HS-27A (cell line): ENCODE results near the gene TMEM207.
"Not testable (repeated sequence)": the region's sequence is repeated elsewhere in the genome, so short reads cannot be mapped to it uniquely, and the experiment has no call there.

ENCODE experiments used
- DNase-seq: peaks from one replicate; pipeline ENCODE4 v3.0.0-alpha.2; 2012; ENCODE audit warnings: low read depth, missing footprints

The TMEM207 gene

GRCh38 chr3:190449801-190450200, at the start of gene TMEM207:
TMEM207 (minus strand) TSS chr3:190449901; CDS start chr3:190449809, 92 bp downstream.
- no peak for DNase-seq

- no peak for DNase-seq
Measured at GRCh38 chr3:190499122-190499521, 49.4 kb upstream of the TMEM207 start.

- DNase-seq: no peak
Measured at GRCh38 chr3:190498293-190498692, 48.6 kb upstream of the TMEM207 start.

GRCh38 chr3:190497811-190498210, 48.1 kb upstream of the TMEM207 start:
- no peak for DNase-seq

GRCh38 chr3:190496859-190497258, 47.2 kb upstream of the TMEM207 start:
- DNase-seq: no peak

GRCh38 chr3:190495796-190496195, 46.1 kb upstream of the TMEM207 start:
- no peak for DNase-seq

- DNase-seq: no peak
Measured at GRCh38 chr3:190495354-190495753, 45.7 kb upstream of the TMEM207 start.

- DNase-seq: no peak
Measured at GRCh38 chr3:190494907-190495306, 45.2 kb upstream of the TMEM207 start.

GRCh38 chr3:190492966-190493365, 43.3 kb upstream of the TMEM207 start:
- no peak for DNase-seq

GRCh38 chr3:190492129-190492528, 42.4 kb upstream of the TMEM207 start:
- DNase-seq: no peak

- no peak for DNase-seq
Measured at GRCh38 chr3:190491533-190492054, 41.9 kb upstream of the TMEM207 start.

GRCh38 chr3:190486908-190487607, 37.4 kb upstream of the TMEM207 start:
- no peak for DNase-seq

- no peak for DNase-seq
Measured at GRCh38 chr3:190486533-190486864, 36.8 kb upstream of the TMEM207 start.

- no peak for DNase-seq
Measured at GRCh38 chr3:190485830-190486532, 36.3 kb upstream of the TMEM207 start.

GRCh38 chr3:190481779-190482178, 32.1 kb upstream of the TMEM207 start:
- DNase-seq: no peak

GRCh38 chr3:190473261-190473660, 23.6 kb upstream of the TMEM207 start:
- not testable (repeated sequence) for DNase-seq

- no peak for DNase-seq
Measured at GRCh38 chr3:190467922-190468321, 18.2 kb upstream of the TMEM207 start.

GRCh38 chr3:190458040-190458439, 8.3 kb upstream of the TMEM207 start:
- no peak for DNase-seq

GRCh38 chr3:190456770-190457169, 7.1 kb upstream of the TMEM207 start:
- no peak for DNase-seq

GRCh38 chr3:190455828-190456227, 6.1 kb upstream of the TMEM207 start:
- DNase-seq: no peak

- DNase-seq: no peak
Measured at GRCh38 chr3:190448256-190448655, 1.4 kb downstream of the TMEM207 start.

- no peak for DNase-seq
Measured at GRCh38 chr3:190446573-190447279, 3.0 kb downstream of the TMEM207 start.
